HG03432 (cell line): ENCODE data around the gene CADM2.
"Not testable (repeated sequence)": the region's sequence is repeated elsewhere in the genome, so short reads cannot be mapped to it uniquely, and the experiment has no call there.

Source experiments
- ATAC-seq: cut with Tn5 transposase; IDR thresholded peaks from one replicate; pipeline ENCODE4 v1.9.1; 2021; ENCODE audit warnings: mild to moderate bottlenecking, moderate library complexity; ENCODE audit not compliant: unreplicated experiment

CADM2 gene

DNA sequence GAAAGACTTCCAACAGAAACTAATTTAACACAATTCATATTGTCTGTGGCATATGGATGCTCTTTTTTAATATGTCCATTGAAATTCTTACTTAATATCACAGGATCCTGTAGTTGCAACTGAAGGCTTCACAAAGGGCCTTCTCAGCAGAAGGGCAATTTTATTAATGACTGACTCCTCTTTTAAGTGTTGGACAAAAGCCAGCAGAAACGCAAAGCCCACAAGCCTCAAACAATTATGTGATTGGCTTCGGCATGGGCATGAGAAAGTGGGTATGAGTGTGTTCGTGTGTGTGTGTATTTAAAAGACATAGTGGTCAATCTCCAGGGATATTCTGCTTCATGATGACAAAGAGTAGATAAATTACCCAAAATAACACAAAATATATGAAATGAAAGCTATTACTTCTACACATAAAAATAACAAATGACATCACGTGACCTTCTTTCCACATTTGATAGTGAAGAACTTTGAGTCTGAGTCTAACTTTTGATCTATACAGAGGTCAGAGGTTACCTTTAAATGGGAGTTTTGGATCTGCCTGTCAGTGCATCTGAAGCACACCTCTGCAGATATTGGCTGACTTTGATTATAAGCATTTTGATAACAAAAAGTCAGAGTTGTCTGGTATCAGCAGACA is 496.9 kb downstream of the CADM2 start:
- no peak for ATAC-seq

GRCh38 chr3:85474241-85474640 is 515.5 kb downstream of the CADM2 start:
- no peak for ATAC-seq

DNA sequence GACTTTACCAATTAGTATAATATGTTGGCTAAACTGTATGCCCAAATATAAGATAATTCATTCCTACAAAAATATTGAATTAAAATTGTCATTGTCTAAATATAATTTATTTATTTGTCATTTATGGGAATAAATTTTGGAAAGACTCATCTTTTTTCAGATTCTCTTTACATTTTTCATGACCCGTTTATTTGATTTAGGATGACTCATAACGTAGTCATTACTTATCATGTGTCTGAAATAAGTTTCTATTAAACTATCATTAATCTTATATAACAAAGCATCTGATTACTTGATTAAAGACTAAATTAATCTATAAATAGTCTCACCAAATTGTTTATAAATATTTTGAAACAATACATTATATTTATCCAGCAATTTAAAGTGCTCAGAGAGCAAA is 516.6 kb downstream of the CADM2 start:
- no peak for ATAC-seq

DNA sequence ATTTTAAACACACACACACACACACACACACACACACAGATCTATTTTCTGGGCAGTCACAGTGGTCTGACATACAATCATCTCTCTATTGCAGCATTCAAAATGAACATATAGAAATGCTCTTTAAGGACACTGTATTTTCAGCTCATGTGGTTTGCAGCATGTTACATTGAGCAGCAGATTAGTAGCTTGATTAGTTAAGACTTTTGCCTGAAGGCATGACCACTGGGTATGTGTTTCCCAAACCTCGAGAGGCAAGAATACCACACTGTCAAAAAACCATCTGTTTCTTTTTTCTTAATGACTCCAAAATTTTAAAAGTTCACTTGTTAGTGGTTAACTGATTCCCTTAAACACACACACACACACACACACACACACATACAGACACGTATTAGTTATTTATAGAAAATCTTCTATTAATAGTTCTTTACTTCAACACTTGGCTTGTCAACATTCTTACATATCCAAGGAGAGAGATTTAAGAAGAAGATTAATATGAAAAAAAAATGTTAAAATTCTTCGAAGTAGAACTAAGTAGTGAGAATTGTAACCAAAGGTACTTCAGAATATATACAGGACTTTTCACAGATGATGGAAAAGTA is 518.2 kb downstream of the CADM2 start:
- no peak for ATAC-seq

DNA sequence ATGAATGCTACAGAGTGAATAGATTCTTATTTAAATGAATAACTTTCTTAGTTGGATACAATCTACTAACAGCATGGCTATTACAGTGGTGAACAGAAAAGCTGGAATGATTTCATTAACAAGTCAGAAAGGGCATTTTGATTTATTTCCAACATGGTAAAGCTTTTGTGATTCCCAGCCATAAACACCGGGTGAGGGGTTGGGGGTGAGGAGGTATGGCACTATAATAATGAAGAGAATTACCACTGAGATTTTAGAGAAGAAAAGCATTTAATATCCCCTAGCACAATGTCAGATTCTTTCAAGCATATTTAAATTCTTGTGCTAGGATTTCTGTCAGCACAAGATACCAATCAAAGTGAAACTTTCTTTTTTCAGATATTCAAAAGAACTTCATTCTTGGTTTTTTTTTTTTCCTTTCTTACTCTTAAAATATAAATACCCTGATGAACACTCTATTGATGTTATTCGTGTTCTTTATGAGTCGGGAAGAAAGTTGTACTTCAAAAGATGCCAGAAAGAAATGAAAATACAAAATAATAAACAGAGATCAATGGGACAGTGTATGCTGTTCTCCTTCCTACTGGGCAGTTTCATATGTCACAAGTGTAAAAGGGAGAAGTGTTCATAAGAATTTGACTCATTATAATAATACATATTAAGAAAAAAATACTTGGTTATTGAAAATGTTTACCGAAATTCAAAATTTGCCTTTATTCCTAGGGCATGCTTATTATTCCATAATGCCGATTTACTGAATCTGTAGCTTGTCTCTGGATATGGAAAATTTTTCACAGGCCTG is 522.8 kb downstream of the CADM2 start:
- peak; percentile 75 for ATAC-seq

DNA sequence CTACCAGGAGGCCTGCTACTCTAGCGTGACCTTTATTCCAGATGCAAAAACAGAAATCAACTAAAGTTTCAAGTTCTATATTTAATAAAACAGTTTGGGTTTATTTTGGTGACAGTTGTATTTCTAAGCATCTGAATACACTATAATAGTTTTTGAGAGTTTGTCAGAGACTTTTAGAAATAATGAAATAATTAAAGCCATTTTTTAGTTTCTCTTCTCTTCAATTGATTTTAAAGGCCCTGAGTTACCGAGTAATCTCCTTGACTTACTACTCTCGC is 523.4 kb downstream of the CADM2 start:
- no peak for ATAC-seq

- ATAC-seq, result no peak
Observed at GRCh38 chr3:85483986-85484385, 525.2 kb downstream of the CADM2 start.

DNA sequence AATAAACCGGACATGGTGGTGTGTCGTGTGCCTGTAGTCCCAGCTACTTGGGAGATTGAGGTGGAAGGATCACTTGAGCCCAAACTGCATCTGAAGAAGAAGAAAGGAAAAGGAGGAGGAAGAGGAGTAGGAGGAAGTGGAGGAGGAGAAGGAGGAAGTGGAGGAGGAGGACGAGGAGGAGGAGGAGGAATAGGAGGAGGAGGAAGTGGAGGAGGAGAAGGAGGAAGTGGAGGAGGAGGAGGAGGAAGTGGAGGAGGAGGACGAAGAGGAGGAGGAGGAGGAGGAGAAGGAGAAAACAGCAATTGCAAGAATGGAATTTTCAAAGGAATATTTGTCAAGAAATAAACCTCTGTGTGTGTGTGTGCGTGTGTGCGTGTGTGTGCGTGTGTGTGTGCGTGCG is 528.6 kb downstream of the CADM2 start:
- no peak for ATAC-seq

GRCh38 chr3:85495602-85496001 is 536.8 kb downstream of the CADM2 start:
- no peak for ATAC-seq

DNA sequence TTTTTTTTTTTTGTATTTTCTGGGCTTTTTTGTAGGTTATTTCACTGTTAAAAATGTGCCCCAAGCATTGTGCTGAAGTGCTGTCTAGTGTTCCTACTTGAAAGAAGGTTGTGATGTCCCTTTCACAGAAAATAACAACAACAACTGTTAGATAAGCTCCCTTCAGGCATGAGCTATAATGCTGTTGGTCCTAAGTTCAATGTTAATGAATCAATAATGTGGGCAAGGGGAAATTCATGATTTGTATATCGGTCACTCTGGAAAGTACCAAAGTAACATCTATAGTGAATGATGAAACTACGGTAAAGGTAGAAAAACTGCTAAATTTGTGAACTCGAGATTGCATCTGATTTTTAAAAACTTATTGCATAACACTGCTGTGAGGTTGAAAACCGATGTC is 539.4 kb downstream of the CADM2 start:
- no peak for ATAC-seq

DNA sequence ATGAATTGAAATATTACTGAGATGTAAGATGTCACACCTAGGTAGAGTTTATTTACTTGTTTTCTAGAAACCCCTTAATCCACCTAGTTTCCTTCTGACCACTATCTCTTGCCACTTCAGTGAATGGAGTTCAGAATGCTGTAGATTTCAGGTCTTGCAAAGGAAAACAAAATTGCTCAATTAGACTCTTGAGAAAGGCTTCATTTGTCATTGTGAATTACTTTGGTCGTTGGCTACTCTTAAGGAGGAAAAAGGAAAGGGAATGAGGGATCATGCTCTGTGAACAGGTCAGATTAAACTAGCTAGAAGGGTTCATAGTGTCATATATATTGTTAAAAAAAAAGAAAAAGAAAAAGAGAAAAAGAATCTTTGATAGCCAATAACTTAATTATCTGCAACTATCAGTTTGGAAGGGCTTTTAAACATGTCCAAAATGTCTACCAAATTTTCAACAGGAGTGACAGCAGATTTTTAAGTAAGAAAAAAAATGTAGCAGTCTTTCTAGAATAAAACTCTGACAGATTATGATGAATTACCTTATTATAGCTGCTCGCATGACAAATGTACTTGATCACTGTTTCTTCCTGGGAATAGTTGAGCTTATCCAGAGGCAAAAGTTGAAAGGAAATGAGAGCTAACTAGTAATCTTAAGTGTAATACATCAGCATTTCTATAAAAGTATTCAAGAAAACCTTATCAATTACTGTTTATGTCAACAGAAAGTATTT is 543.5 kb downstream of the CADM2 start:
- ATAC-seq, result no peak

DNA sequence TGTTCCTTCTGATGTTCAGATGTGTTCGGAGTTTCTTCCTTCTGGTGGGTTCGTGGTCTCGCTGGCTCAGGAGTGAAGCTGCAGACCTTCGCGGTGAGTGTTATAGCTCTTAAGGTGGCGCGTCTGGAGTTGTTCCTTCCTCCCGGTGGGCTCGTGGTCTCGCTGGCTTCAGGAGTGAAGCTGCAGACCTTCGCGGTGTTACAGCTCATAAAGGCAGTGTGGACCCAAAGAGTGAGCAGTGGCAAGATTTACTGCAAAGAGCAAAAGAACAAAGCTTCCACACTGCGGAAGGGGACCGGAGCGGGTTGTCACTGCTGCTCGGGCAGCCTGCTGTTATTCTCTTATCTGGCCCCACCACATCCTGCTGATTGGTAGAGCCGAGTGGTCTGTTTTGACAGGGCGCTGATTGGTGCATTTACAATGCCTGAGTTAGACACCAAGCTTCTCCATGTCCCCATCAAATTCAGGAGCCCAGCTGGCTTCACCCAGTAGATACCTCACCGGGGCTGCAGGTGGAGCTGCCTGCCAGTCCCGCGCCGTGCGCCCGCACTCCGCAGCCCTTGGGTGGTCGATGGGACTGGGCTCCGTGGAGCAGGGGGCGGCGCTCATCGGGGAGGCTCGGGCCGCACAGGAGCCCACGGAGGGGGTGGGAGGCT is 545.5 kb downstream of the CADM2 start:
- ATAC-seq, result not testable (repeated sequence)

DNA sequence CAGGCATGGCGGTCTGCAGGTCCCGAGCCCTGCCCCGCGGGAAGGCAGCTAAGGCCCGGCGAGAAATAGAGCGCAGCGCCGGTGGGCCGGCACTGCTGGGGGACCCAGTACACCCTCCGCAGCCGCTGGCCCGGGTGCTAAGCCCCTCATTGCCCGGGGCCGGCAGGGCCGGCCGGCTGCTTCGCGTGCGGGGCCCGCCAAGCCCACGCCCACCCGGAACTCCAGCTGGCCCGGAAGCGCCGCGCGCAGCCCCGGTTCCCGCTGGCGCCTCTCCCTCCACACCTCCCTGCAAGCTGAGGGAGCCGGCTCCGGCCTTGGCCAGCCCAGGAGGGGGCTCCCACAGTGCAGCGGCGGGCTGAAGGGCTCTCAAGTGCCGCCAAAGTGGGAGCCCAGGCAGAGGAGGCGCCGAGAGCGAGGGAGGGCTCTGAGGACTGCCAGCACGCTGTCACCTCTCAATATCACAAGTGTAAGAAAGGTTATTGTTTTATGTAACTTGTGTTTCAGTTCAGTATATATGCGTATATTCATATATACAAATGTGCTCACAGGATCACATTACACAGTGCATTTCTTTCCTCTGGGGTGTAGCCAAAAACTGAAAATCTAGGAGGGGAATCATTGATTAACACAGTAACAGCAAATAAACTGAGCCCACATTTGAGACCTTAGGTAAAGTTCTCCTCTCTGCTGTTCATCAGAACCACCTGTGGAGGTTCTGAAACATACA is 546.2 kb downstream of the CADM2 start:
- ATAC-seq, result not testable (repeated sequence)

DNA sequence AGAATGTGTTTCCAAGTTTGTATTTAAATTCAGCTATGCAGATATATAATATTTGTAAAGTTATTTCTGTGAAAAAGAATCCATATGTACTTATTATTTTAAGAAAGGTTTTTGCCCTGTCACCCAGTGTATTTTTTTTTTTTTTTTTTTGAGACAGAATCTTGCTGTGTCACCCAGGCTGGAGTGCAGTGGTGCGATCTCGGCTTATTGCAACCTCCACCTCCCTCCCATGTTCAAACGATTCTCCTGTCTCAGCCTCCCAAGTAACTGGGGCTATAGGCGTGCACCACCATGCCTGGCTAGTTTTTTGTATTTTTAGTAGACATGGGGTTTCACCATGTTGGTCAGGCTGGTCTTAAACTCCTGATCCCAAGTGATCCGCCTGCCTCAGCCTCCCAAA is 548.3 kb downstream of the CADM2 start:
- not testable (repeated sequence) for ATAC-seq

DNA sequence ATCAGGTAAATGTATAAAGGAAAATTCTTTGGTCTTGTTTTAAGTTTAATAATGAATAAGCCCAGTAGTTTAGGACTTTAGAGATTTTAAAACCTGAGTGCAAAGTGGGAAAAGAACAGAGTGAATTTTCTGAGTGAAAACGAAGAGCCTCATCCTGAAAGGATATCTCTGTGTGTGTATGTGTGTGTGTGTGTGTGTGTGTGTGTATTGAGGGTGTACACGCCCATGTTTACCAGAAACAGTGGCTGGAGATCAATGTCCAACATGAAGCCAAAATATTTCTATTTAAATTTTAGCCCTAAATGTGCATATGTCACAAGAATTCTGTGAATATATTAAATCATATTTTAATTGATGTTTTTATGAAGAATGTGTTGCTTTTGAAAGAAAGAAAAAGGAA is 549.9 kb downstream of the CADM2 start:
- ATAC-seq, result no peak

GRCh38 chr3:85516146-85516545 is 557.4 kb downstream of the CADM2 start:
- no peak for ATAC-seq

DNA sequence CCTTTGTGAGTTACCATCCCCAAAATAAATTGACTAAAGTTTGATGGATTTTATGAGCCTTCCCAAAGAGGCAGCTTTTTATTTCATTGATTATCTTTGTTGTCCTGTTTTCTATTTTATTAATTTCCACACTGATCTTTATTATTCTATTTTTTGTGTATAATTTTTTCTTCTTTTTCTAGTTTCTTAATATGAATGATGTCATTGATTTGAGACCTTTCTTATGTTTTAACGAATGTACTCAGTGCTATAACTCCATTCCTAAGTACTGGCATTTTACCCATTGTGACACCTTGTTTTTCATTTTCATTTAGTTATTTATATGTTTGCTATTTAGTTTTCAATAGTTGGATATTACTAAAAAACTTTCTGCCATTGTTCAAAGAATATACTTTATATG is 565.3 kb downstream of the CADM2 start:
- ATAC-seq, result no peak

GRCh38 chr3:85525264-85525663 is 566.5 kb downstream of the CADM2 start:
- ATAC-seq, result no peak

GRCh38 chr3:85533586-85533985 is 574.8 kb downstream of the CADM2 start:
- no peak for ATAC-seq

DNA sequence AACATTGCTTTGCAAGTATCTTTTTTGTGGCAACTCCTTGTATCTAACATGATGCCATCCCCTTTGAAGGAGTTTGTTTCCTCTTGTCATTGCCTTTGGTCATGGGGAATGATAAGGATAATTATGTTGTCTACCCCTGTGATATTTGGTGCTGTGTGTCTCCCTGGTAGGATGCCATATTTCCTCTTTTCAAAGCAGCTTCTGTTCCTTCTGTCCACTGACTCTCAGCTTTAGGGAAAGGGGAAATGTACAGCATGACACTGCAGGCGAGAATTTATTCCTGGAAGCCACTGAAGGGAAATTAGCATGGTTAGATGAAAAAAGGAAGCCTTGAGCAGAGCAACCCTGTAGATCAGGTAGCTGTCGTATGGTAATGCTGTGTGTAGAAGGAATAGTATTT is 576.7 kb downstream of the CADM2 start:
- no peak for ATAC-seq

DNA sequence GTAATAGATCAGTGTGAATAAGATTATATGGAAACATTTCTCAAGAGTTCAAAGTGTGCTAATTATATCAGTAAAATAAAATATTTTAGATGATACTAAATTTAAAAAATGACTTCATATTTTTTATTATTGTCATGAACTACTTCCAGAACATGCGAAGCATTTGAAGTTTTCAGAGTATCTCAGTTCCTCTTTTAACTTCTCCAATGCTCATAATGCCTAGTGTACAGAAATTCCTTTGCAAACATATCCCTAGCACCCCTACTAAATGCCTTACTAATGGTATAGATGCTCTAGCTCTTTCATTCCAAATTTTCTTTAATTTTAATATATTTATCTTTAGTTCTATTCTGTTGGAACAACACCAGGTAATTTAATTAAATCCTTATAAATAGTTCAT is 580.4 kb downstream of the CADM2 start:
- ATAC-seq, result peak; percentile 44
